T follicular helper cell (primary cell): ENCODE measurements around the gene MID1.

Experiments used
- DNase-seq: peaks from one replicate; pipeline ENCODE4 v3.0.0-alpha.2; 2020; ENCODE audit warnings: low read depth
- total RNA-seq, 2 experiments: gene quantifications; one replicate each; lab custom pipeline; 2026; lab: John Stamatoyannopoulos, UW

The MID1 gene, protein sequence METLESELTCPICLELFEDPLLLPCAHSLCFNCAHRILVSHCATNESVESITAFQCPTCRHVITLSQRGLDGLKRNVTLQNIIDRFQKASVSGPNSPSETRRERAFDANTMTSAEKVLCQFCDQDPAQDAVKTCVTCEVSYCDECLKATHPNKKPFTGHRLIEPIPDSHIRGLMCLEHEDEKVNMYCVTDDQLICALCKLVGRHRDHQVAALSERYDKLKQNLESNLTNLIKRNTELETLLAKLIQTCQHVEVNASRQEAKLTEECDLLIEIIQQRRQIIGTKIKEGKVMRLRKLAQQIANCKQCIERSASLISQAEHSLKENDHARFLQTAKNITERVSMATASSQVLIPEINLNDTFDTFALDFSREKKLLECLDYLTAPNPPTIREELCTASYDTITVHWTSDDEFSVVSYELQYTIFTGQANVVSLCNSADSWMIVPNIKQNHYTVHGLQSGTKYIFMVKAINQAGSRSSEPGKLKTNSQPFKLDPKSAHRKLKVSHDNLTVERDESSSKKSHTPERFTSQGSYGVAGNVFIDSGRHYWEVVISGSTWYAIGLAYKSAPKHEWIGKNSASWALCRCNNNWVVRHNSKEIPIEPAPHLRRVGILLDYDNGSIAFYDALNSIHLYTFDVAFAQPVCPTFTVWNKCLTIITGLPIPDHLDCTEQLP
- total RNA-seq = 0.12 to 0.17 reads per million in 2 experiments

DNA sequence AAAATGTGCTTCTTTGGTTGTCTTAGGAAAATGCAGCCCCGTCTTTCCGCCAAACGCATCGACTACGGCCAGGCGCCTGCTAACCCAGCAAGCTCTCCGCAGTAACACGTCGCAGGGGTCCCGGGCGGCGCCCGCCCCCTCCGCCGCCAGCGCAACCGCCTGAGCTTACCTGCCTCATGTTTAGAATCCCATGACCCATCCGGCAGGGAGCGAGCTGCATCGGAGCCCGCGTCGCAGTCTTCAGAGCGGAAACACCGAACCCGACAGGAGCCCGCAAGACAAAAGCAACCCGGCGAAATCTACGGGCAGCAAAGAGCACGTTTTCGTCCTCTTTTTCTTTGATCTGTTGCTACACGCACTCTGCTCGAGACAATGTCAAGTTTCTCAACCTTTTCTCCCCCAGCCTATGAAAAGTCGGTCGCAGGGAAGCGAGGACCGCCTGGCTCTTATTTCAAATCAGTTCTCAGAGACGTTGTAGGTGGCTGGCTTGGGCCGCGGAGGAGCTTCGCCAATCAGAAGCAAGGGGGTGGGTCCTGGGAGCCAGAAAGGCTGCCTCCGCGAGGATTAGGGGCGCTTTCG lies at the start of gene MID1:
TSS of gene MID1 (minus strand) at position 465 of the 579 bp plus-strand sequence. CDS start 53,038 bp downstream, outside the sequence.
- DNase-seq = no peak

DNA sequence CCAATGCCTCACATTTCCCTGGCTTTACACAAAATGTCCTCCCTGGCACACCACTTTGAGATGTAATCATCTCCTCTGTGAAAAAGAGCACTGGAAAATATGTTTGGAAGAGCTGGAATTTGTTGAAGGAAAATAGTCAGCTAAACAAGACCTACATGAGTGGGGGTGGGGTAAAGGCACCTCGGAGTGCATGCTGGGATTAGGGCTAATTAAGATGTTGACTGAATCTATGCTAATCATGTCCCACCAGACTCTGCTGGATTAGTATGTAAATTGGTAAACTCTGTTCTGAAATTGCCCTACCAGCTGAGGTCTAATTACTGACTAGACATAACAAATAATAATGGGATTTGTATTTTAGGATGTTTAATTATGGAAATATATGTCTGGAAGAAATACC lies 46.8 kb upstream of the MID1 start:
- no peak for DNase-seq

DNA sequence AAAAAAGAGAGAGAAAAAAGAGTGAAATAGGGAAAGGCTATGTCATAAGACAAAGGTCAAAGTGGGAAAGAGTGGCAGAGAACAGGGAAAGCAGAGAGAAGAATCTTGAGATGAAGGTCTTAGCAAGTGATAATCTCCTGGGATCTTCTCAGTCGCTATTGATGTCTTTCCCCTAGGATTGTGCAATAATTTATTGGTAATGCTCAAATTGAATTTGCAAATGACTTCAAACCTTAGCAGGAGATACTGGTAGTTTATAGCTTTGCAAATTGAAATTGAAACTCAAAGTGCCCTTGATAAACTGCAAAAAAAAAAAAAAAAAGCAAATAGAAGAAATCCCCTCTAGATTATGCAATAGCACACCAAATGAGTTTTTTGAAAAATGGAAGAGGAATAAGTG lies 45.7 kb upstream of the MID1 start:
- DNase-seq = no peak

GRCh38 chrX:10665681-10666080 lies 45.3 kb upstream of the MID1 start:
- no peak for DNase-seq

DNA sequence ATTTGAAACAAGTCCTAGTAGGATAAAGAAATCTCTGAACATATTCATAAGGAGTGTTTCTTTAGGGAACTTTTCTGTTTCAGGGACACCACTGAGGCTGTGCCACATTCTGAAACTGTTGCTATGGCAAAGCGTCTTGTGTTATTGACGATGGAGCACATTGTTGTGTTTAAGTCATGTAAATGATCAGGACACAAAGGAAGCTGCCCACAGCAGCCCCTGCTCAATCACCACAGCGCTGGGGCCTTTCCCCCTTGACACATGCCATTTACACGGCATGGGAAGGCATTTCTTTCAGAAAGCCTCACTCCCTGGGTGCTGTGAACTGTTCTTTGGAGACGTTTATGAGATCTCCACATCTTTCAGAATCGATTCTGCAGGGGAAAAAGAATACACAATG lies 39.8 kb upstream of the MID1 start:
- no peak for DNase-seq

DNA sequence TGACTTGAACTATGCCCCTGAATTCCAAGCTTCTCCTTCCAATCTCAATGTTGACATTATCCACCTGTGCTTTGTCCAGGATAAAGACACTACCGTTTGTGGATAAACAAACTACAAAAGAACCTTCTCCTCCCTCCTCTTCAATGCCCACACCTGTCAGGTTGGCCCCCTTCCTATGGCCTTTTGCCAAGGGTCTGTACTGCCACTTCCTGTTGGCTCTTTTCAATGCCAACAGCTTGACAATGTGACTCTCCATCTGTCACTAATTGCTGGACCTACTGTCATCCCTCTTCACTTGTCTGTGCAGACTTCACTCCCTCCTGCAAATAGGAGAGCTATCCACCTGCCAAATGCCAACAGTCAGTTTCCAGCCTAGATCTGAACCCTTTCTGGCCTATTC lies 35.8 kb upstream of the MID1 start:
- DNase-seq = no peak

GRCh38 chrX:10654960-10655359 lies 34.6 kb upstream of the MID1 start:
- no peak for DNase-seq

DNA sequence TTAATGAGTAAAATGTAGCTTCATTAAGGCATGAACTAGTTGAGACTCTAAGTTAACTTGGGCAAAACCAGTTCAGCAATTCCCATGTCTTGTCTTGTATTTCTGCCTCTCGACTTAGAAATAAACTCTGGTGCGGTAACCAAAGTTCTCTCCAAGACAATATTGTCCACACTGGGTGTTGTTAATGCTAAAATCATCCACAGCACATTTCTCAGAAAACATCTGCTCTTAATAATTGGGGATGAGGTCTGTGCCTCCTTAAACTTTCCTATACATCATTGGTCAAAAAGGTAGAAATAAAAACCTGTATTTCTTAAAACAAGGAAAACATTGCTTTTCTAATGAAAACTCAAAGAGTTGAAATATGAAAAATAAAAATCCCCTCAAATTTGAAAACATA lies 32.9 kb upstream of the MID1 start:
- DNase-seq = no peak

DNA sequence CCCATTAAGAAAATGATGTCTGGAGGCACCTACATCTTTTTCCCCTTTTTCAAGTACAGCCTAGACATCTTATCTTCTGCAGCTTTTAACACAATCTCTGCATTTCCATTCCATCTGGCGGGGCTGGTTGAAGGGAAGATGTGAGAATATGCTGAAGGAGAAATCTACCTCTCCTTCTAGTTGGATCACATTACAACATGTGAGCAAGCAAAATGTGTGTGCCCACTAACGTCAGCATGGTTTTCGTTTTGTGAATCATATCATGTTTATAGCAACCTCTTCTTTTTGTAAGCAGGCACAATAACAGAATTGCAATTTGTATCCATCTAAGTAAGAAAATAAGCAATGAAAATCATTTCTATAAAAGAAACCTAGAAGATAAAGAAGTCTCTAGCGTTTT lies 28.9 kb upstream of the MID1 start:
- DNase-seq = no peak

DNA sequence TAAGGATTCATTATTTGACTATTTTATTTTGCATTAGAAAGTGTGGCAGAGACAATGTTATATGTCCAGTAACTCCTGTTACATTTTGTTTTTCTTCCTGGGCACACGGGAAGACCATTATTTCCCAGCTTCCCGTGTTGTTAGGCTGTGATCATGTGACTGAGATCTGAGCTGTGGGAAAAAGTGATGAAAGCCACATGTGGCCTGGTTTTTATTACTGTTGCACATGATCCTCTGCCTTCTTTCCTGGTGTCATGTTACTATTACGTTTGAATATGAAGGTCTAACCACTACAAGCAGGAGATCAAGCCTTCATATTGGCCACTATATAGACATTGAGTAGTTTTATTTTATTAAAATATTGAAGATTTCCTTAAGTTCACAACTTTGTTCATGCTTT lies 28.2 kb upstream of the MID1 start:
- no peak for DNase-seq

DNA sequence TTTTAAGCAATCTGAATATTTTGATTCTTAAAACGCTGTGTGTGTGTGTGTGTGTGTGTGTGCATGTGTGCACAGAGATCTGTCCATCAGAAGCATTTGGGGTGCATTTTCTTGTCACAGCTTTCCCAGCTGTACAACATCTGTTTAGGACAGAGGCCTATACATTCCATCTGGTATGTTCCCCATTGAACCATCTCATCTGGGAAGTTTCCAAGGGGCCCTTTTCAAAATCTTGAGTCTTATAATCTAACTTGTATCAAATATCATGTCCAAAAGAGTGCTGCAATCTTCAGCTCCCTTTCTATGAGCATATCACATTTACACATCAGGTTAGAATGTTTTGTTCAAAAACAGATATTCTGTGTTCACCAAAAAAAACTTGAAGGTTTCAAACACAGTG lies 16.5 kb upstream of the MID1 start:
- no peak for DNase-seq

- no peak for DNase-seq
These were observed 16.0 kb upstream of the MID1 start for GRCh38 chrX:10636337-10636736.

GRCh38 chrX:10634392-10635161 lies 14.2 kb upstream of the MID1 start:
- no peak for DNase-seq

- no peak for DNase-seq
These were observed 13.3 kb upstream of the MID1 start for GRCh38 chrX:10633722-10634121.

DNA sequence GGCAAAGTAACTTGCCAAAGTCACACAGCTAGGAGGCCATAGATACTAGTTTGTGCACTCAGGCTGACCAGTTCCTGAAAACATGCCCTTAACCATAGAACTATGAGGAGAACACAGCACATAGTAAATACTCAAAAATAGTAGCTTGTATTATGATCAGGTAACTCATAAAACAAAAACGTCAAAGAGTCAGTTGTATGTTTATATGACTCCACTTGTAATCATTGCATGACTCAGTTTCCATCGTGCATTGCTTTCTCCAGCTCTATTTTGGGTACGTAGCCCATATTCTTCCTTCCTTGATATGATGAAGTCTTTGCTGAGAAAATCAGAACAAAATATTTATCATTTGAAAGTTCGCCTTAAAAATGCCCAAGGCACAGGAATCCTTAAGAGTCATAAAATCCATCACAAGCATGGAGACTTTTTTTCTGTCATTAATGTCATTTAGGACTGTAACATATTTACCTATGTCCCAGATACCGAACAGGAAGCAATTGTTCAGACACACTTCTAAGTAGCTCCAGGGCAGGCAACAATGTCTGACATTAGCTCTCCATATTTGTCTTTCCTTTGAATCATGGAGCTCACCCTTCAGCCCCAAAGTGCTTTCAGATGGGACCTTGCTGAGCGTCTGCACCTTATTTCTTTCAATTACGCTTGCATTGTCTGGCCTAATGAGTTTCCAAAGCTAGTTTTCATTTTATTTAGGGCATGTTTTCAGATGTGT lies 11.2 kb upstream of the MID1 start:
- no peak for DNase-seq

GRCh38 chrX:10630320-10630719 lies 9.9 kb upstream of the MID1 start:
- DNase-seq = no peak

- no peak for DNase-seq
These were observed 9.5 kb upstream of the MID1 start for GRCh38 chrX:10629905-10630304.

DNA sequence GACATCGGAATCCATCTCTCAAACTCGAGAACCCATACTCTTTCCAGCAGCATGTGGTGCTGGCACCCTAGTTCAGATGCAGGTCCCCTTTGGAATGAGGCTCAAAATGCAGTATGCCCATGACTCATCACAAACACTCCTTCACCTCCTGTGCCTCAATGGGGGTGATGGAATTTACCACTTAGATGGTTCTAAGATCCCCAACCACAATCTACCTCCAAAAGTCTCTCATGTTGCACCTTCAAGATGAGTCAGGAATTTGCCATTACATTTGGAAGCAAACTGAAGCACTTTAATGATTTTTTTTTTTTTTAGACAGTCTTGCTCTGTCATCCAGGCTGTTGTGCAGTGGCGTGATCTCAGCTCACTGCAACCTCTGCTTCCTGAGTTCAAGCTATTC lies 8.5 kb upstream of the MID1 start:
- no peak for DNase-seq

DNA sequence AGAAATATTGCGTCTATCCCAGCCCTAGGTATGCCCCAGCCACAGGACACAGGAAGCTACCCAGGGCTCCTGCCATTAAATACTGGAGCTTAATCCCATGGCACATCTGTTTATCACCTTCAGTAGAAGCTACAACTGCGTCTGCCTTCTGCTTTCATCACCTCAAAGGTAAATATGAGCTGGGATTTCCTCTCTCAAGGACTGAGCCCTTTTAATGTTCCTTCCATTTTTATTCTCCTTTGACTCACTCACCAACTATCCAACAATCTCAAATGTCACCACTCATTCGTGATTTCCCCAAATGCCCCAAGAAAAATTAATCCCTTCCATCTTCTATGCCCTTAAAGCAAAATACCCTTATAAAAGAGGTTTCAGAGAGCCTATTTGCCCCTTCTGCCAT lies 1.8 kb upstream of the MID1 start:
- DNase-seq = no peak

DNA sequence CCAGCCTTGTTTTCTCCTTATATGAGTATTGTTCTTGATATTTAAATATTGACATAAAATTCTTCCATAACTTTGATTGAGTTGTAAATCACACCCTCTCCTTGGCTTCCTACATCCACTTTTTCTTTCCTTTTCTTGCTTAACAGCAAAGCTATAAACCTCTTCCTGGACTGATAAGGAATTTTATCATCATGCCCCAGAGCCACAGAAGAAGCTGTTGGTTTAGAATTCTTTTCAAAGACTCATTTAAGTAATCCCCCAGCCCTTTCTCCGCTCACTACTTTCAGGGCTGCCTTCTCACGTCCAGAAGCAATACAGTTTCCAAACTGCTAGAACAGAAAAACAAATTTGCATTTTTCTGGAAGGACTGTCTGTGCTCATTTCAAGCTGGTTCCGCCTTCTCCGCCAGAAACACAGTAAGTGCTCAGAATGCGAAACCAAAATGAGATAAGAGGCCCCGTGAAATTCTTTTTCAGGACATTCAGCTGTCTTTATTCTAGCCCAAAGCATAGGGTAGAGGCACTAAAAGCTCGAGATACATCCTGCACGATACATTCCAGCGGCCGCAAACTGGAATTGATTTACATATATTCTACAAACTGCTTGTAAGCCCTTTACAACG lies 849 bp downstream of the MID1 start:
- no peak for DNase-seq

DNA sequence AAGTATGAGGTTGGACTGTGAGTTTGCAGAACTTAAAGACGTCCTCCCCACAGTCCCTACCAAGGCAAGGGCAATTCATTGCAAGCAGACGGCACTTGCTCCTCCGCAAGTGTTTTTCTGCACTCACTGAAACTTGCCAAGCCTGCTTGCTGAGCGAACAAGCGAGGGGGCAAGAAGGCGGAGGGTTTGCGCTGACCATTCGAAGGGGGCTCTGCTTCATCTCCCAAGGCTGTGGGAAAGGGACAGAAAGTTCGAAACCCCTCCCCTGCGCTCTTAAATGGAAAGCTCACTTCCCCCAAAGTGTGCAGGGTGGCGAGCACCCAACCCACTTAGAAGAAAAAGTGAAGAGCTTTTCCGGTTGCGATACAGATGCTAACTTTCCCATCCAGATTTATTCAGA lies 1.4 kb downstream of the MID1 start:
- DNase-seq = no peak
